HG03064 (cell line): Measurements from ENCODE around the gene SPIRE2.
"Not testable (repeated sequence)": the region's sequence is repeated elsewhere in the genome, so short reads cannot be mapped to it uniquely, and the experiment has no call there.

Experiments
- ATAC-seq: cut with Tn5 transposase; IDR thresholded peaks from one replicate; pipeline ENCODE4 v1.9.1; 2021; ENCODE audit warnings: low read depth; ENCODE audit not compliant: unreplicated experiment

SPIRE2 gene

DNA sequence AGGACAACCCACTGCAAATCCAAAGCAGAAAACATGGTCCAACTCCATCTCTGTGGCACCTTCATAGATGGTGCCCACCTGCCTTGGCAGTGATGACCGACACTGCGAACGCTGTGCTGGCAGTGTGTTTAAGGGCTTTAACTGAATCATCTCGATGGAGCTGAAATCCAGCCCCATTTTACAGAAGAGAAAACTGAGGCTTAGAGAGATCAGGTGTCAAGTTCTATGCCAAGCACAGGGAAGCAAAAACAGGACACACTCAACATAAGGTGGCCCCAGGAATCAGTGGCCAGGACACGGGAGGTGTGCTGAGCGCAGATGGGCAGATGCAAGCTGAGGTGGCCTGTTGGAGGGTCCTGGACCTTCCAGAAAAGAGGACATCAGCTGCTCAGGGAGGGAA lies 34.5 kb downstream of the SPIRE2 start:
- ATAC-seq = no peak

GRCh38 chr16:89863741-89864526 lies 35.7 kb downstream of the SPIRE2 start:
- ATAC-seq = peak; percentile 69

GRCh38 chr16:89864527-89864820 lies 36.2 kb downstream of the SPIRE2 start:
- no peak for ATAC-seq

- ATAC-seq = no peak
Measured at GRCh38 chr16:89867918-89868317, 39.6 kb downstream of the SPIRE2 start.

GRCh38 chr16:89869911-89870310 lies 41.6 kb downstream of the SPIRE2 start:
- ATAC-seq = no peak

DNA sequence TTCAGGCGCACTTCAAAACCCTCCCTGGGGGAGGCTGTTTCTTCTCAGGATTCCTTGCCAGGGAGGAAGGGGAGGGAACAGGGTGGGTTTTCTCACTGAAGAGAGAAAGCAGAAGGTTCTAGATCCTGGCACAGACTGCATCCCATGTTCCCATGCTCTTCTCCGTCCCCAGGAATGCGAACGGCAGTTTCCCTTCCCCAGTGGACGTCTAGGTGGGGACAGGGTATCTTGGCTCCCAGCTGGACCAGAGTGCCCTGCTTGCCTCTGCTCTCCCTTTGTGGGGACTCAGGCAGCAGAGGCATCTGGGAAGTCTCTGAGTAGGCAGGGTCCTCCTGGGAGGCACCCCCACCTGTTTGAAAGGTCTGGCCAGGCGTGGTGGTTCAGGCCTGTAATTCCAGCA lies 42.2 kb downstream of the SPIRE2 start:
- no peak for ATAC-seq

DNA sequence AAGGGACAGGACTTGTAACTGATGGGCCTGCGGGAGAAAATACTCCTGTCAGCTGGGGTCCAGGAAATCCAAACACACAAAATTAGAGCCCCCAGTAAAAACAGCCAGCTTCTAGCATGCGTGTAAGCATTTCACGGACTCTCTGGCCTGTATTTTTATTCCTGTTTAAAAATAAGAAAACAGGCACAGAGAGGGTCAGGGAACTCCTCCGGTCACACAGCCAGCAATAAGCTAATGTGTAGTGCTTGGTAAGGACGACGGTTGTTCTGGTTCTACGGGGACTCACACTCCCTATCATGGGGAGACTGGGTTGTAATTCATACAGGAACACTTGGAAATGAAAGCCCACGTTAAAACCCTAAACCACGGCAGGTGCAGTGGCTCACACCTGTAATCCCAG lies 43.6 kb downstream of the SPIRE2 start:
- ATAC-seq = no peak

DNA sequence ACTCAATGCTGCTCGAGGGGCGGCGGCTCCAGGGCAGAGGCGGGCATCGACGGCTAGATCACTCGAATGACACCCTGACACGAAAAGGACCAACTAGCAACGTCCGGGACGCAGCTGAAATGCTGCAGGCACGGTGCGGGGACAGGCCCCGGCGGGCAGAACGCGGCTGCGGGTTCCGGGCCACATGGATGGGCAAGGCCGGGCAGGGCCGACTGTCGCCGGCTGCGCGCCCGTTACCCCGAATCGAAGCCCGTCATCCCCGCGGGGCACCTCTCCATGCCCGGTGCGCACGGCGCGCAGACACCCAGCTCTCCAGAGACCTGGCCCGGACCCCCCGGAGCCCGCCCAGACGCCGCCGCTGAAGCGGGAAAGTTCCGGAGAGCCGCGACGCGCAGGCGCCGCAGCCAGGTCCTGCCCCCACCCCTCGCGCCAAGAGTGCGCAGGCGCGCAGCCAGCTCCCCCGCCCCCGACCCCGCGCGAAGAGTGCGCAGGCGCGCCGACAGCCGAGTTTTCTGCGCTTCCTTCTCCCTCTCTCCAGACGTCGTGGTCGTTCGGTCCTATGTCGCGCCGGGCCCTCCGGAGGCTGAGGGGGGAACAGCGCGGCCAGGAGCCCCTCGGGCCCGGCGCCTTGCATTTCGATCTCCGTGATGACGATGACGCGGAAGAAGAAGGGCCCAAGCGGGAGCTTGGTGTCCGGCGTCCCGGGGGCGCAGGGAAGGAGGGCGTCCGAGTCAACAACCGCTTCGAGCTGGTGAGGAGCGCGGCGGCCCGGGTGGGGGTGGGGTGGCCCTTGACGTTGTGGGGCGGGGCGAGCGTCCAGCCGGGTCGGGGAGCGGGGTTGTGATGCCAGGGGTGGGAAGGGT lies 45.1 kb downstream of the SPIRE2 start, which contains the start of gene TCF25:
TCF25 (plus strand) TSS at position 484 of the 863 bp plus-strand sequence; CDS start at position 560, 76 bp downstream.
- ATAC-seq = peak; percentile 34

DNA sequence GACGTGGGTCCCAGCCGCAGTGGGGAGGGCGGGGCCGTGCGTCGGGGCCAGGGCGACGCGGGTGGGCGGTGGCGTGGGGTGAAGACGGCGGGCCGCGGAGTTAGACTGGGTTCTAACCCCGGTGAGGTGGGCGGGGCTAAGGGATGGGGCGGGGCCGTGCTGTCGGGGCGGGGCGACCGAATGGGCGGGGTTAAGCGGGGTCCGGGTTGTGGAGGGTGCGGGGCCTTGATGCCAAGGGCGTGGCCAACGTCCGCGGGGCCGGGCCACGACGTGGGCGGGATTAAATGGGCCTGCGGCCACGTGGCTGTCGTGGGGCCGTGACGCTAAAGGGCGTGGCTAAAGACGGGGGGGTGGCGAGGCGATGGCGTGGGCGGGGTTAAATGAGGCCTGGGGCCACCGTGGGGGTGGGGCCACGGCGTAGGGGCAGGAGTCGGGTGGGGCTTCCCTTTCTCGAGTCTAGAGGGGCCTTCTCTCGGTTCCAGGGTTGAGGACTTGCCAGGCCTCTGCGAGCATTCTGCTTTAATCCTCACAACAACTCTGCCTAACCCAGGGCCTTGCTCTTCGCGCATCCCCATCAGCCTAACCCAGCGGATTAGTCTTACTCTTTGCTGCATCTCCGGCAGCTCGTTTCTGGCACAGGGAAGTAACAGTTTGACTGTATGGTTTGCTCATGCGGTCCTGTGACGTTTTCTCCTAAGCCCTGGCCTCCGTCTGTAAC lies 45.9 kb downstream of the SPIRE2 start:
- ATAC-seq = peak; percentile 58

DNA sequence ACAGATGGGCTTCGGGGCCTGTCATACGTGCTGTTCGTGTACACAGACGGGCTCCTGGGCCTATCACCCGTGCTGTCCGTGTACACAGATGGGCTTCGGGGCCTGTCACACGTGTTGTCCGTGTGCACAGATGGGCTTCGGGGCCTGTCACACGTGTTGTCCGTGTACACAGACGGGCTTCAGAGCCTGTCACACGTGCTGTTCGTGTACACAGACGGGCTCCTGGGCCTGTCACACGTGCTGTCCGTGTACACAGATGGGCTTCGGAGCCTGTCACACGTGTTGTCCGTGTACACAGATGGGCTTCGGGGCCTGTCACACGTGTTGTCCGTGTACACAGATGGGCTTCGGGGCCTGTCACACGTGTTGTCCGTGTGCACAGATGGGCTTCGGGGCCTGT lies 50.8 kb downstream of the SPIRE2 start:
- not testable (repeated sequence) for ATAC-seq

GRCh38 chr16:89880477-89881367 lies 52.4 kb downstream of the SPIRE2 start:
- no peak for ATAC-seq

DNA sequence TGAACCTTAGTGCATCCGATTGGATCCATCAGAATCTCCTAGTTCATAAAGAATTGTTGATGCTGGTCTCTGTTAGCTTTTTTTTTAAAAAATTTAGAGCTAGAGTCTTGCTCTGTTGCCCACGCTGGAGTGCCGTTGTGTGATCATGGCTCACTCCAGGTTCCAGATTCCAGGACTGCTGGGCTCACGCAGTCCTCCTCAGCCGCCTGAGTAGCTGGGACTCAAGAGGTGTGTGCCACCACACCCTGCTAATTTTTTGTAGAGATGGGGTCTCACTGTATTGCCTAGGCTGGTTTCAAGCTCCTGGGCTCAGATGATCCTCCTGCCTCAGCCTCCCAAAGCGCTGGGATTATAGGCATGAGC lies 53.1 kb downstream of the SPIRE2 start:
- ATAC-seq = no peak

GRCh38 chr16:89883346-89884040 lies 55.2 kb downstream of the SPIRE2 start:
- ATAC-seq = no peak

DNA sequence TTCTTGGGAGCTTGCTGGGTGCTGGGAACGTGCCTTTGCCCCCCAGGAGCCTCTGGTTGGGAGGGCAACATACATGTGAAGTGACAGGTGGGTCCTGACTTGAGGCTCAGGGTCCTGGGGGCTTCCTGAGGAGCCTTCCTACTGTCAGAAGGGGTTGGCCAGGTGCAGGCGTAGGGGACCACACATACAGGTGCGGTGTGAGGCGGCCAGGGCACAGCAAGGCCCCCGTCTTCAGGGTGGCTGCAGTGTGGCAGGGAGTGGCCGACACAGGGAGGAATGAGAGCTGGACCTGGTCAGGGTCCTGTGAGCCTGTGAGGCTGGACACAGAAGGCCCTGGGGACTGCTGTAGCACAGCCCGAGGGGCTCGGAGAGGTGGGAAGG lies 55.8 kb downstream of the SPIRE2 start:
- no peak for ATAC-seq

- ATAC-seq = no peak
Measured at GRCh38 chr16:89887243-89887642, 59.0 kb downstream of the SPIRE2 start.

GRCh38 chr16:89890200-89890599 lies 61.9 kb downstream of the SPIRE2 start:
- no peak for ATAC-seq

GRCh38 chr16:89890886-89891657 lies 62.8 kb downstream of the SPIRE2 start:
- no peak for ATAC-seq

GRCh38 chr16:89892055-89892630 lies 63.9 kb downstream of the SPIRE2 start:
- ATAC-seq = no peak

DNA sequence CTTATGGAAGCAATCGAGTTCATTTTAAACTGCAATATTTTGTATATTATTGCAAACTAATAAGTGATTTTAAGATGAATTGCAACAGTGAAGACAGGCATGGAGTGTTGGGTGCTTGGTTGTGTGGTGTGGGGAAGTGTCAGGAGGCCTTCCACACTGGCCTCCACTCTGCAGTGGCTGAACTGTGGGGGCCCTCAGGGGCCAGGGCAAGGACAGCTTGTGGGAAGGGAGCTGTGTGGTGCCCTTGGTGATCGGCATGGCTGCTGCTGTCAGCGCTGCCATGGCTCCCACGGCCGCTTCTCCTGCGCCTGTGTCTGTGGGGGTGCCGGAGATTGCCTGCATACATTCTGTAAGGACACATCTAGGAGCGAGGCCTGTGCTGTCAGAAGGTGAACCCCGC lies 64.4 kb downstream of the SPIRE2 start:
- ATAC-seq = no peak
